ENCODE results near the gene FPR1.
"Not testable (repeated sequence)": the region's sequence is repeated elsewhere in the genome, so short reads cannot be mapped to it uniquely, and the experiment has no call there.

The FPR1 gene

GRCh38 chr19:51750400-51751094, 1.1 kb downstream of the FPR1 start:
- Histone ChIP-seq H3K36me3 (ENCODE audit: insufficient read depth, low read length) (no peaks in the 10 kb centered on the region), H3K27me3 (ENCODE audit: control insufficient read depth, insufficient read depth, low read length) (no peaks in the 10 kb centered on the region), H3K4me1 (ENCODE audit: control insufficient read depth, insufficient read depth, low read length) (peaks cover 5% of the 10 kb centered on the region), H3K4me2 (ENCODE audit: low read length) (peak overlapping the region; percentile 10), H3K4me3 (ENCODE audit: low read length) (no peak overlapping the region), H3K9ac (ENCODE audit: low read depth, low read length) (no peak overlapping the region), H3K9me3 (replicated peaks; ENCODE audit: low read length) (no peaks in the 10 kb centered on the region)

- Histone ChIP-seq H3K4me1 (ENCODE audit: control insufficient read depth, insufficient read depth, low read length) (peaks cover 5% of the 10 kb centered on the region), H3K36me3 (ENCODE audit: insufficient read depth, low read length) (no peaks in the 10 kb centered on the region), H3K27me3 (ENCODE audit: control insufficient read depth, insufficient read depth, low read length) (no peaks in the 10 kb centered on the region), H3K9me3 (replicated peaks; ENCODE audit: low read length) (no peaks in the 10 kb centered on the region), H3K9ac (ENCODE audit: low read depth, low read length) (no peak overlapping the region), H3K4me2 (ENCODE audit: low read length) (peak overlapping the region; percentile 10), H3K4me3 (ENCODE audit: low read length) (no peak overlapping the region)
Measured at GRCh38 chr19:51749979-51750378, 1.7 kb downstream of the FPR1 start.

- Histone ChIP-seq H3K4me2 (ENCODE audit: low read length) (no peak overlapping the region), H3K4me1 (ENCODE audit: control insufficient read depth, insufficient read depth, low read length) (peaks cover 4% of the 10 kb centered on the region), H3K9me3 (replicated peaks; ENCODE audit: low read length) (no peaks in the 10 kb centered on the region), H3K27me3 (ENCODE audit: control insufficient read depth, insufficient read depth, low read length) (no peaks in the 10 kb centered on the region), H3K4me3 (ENCODE audit: low read length) (no peak overlapping the region), H3K36me3 (ENCODE audit: insufficient read depth, low read length) (no peaks in the 10 kb centered on the region), H3K9ac (ENCODE audit: low read depth, low read length) (no peak overlapping the region)
Measured at GRCh38 chr19:51746731-51747130, 4.9 kb downstream of the FPR1 start.

DNA sequence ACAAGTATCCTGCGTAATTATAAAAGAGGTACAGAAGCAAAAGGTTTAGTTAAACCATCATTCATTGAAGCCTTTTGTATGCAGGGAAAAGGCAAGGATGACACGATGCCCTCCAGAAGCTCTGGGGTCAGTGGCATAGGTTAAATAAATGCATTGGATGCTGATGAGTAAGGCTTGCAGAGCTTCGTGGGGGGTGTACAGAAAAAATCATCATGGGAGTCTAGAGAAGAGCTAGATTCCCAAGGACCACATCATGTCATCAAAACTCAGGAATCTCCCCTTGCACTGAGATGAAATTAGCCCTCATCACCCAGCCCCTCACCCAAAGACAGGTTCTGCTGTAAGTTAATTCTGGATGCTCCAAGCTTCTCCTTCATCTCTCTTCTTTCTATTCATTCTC, 8.3 kb downstream of the FPR1 start:
- no peaks in the 10 kb centered on the region for H3K9me3 ChIP-seq (replicated peaks; ENCODE audit: low read length)
- no peaks in the 10 kb centered on the region for H3K27me3 ChIP-seq (ENCODE audit: control insufficient read depth, insufficient read depth, low read length)
- H3K36me3 ChIP-seq (ENCODE audit: insufficient read depth, low read length), result no peaks in the 10 kb centered on the region
- H3K4me2 ChIP-seq (ENCODE audit: low read length), result peak overlapping the region; percentile 68
- H3K9ac ChIP-seq (ENCODE audit: low read depth, low read length), result peak overlapping the region; percentile 54
- no peak overlapping the region for H3K4me3 ChIP-seq (ENCODE audit: low read length)
- peaks cover 10% of the 10 kb centered on the region for H3K4me1 ChIP-seq (ENCODE audit: control insufficient read depth, insufficient read depth, low read length)

DNA sequence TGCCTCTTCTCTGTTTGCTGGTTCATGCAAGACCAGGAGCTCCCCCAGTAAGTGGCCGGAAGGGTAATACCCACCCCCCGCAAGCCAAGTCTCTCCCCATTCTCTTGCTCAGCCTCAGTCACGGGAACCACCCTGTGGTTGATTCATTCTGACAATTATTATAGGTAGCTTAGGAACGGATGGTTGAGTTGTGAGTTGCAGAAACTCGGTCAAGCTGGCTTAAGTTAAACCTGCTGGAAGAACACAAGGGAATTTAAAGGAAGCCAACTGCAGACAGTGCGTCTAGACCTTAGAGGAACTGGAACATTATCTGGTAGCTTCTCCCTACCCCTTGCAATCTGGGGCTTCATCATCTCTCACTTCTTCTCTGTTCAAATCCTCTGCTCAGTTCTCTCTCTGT, 8.9 kb downstream of the FPR1 start:
- no peaks in the 10 kb centered on the region for H3K27me3 ChIP-seq (ENCODE audit: control insufficient read depth, insufficient read depth, low read length)
- H3K4me1 ChIP-seq (ENCODE audit: control insufficient read depth, insufficient read depth, low read length), result peaks cover 14% of the 10 kb centered on the region
- no peaks in the 10 kb centered on the region for H3K9me3 ChIP-seq (replicated peaks; ENCODE audit: low read length)
- peak overlapping the region; percentile 68 for H3K4me2 ChIP-seq (ENCODE audit: low read length)
- no peak overlapping the region for H3K4me3 ChIP-seq (ENCODE audit: low read length)
- H3K9ac ChIP-seq (ENCODE audit: low read depth, low read length), result peak overlapping the region; percentile 54
- H3K36me3 ChIP-seq (ENCODE audit: insufficient read depth, low read length), result no peaks in the 10 kb centered on the region

DNA sequence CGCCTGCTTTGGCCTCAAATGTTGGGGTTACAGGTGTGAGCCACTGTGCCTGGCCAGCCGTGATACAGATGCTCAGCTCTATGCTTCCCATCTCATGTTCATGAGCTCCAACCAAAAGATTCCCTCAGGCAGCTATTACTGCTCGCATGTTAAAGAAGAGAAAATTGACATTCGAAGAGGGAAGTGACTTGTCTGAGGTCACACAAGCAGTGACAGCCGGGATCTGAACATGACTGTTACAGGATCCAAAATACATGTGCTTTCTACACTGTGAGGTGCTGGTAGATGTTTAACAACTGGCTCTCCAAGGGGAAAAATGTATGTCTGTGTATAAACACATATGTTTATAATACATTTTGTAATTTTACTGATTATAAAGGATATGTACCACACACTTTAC, 11.3 kb downstream of the FPR1 start:
- H3K4me3 ChIP-seq (ENCODE audit: low read length), result no peak overlapping the region
- no peaks in the 10 kb centered on the region for H3K27me3 ChIP-seq (ENCODE audit: control insufficient read depth, insufficient read depth, low read length)
- no peak overlapping the region for H3K9ac ChIP-seq (ENCODE audit: low read depth, low read length)
- peaks cover 24% of the 10 kb centered on the region for H3K4me1 ChIP-seq (ENCODE audit: control insufficient read depth, insufficient read depth, low read length)
- no peaks in the 10 kb centered on the region for H3K36me3 ChIP-seq (ENCODE audit: insufficient read depth, low read length)
- no peaks in the 10 kb centered on the region for H3K9me3 ChIP-seq (replicated peaks; ENCODE audit: low read length)
- H3K4me2 ChIP-seq (ENCODE audit: low read length), result no peak overlapping the region

DNA sequence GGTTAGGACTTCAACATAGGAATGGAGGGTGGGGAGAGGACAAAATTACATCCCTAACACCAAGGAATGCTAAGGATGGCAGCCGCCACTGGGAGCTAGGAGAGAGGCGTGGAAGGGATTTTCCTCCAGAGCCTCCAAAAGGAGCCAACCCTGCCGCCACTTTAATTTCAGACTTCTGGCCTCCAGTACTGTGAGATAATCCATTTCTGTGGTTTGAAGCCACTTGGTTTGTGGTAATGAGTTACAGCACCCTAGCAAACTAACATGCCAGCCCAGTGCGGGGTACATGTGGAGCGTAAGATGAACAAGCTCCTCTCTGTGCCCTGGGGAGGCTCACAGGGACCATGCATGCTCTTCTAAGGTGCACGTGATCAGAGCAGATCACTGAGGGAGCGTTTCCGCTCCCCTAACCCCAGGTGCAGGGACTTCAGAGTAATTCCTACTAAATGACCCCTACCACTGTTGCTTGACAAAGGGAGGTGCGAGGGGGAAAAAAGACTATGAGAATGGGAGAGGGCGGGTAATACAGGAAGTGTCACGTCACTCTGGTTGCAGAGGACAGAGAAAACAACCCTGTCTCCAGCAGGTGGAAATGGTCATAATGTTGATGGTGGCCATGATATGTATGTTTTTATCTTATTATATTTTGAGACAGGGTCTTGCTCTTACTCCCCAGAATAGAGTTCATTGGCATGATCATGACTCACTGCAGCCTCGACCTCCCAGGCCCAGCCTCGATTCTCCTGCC, 12.0 kb downstream of the FPR1 start:
- Histone ChIP-seq H3K27me3 (ENCODE audit: control insufficient read depth, insufficient read depth, low read length) (no peaks in the 10 kb centered on the region), H3K4me1 (ENCODE audit: control insufficient read depth, insufficient read depth, low read length) (peaks cover 24% of the 10 kb centered on the region), H3K4me3 (ENCODE audit: low read length) (no peak overlapping the region), H3K9me3 (replicated peaks; ENCODE audit: low read length) (no peaks in the 10 kb centered on the region), H3K4me2 (ENCODE audit: low read length) (no peak overlapping the region), H3K36me3 (ENCODE audit: insufficient read depth, low read length) (no peaks in the 10 kb centered on the region), H3K9ac (ENCODE audit: low read depth, low read length) (no peak overlapping the region)

DNA sequence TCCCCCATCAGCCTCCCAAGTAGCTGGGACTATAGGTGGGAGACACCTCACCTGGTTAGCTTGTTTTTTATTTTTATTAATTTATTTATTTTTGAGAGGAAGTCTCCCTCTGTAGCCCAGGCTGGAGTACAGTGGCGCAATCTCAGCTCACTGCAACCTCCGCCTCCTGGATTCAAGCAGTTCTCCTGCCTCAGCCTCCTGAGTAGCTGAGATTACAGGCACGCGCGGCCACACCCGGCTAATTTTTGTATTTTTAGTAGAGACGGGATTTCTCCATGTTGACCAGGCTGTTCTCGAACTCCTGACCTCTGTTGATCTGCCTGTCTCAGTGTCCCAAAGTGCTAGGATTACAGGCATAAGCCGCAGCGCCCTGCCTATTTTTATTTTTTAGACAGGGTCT, 13.2 kb downstream of the FPR1 start:
- H3K4me1 ChIP-seq (ENCODE audit: control insufficient read depth, insufficient read depth, low read length), result peaks cover 24% of the 10 kb centered on the region
- H3K4me3 ChIP-seq (ENCODE audit: low read length); H3K36me3 ChIP-seq (ENCODE audit: insufficient read depth, low read length): not testable (repeated sequence)

DNA sequence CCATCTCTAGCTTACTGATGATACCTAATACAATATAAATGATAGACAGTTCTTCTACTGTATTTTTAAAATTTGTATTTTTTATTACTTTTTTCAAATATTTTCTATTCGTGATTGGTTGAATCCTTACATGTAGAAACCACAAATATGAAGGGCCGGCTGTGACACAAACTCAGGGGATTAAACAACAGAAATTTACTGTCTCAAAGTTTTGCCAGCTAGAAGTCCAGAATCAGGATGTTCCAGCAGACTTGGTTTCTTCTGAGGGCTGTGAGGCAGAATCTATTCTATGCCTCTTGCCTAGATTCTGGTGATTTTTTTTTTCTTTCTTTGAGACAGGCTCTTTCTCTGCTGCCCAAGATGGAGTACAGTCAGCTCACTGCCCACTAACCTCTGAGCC, 13.8 kb downstream of the FPR1 start:
- Histone ChIP-seq H3K4me2 (ENCODE audit: low read length) (no peak overlapping the region), H3K9me3 (replicated peaks; ENCODE audit: low read length) (no peaks in the 10 kb centered on the region), H3K4me3 (ENCODE audit: low read length) (no peak overlapping the region), H3K27me3 (ENCODE audit: control insufficient read depth, insufficient read depth, low read length) (no peaks in the 10 kb centered on the region), H3K36me3 (ENCODE audit: insufficient read depth, low read length) (no peaks in the 10 kb centered on the region), H3K4me1 (ENCODE audit: control insufficient read depth, insufficient read depth, low read length) (peaks cover 21% of the 10 kb centered on the region), H3K9ac (ENCODE audit: low read depth, low read length) (no peak overlapping the region)

More for the DNA sequence above, 13.2 kb downstream of the FPR1 start:
- not testable (repeated sequence) for H3K27me3 ChIP-seq (ENCODE audit: control insufficient read depth, insufficient read depth, low read length); H3K9me3 ChIP-seq (replicated peaks; ENCODE audit: low read length); H3K4me2 ChIP-seq (ENCODE audit: low read length); H3K9ac ChIP-seq (ENCODE audit: low read depth, low read length)

DNA sequence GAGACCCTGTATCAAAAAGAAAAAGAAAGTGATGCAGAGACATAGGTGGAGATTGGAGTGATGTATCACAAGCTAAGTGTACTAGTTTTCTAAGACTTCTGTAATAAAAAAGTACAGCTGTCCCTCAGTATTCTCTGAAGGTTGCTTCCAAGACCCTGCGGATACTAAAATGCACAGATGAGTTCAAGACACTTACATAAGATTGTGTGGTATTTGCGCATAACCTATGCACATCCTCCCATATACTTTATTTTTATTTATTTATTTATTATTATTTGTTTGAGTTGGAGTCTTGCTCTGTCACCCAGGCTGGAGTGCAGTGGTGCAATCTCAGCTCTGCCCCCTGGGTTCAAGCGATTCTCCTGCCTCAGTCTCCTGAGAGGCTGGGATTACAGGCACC, 14.3 kb downstream of the FPR1 start:
- Histone ChIP-seq H3K9me3 (replicated peaks; ENCODE audit: low read length) (no peaks in the 10 kb centered on the region), H3K27me3 (ENCODE audit: control insufficient read depth, insufficient read depth, low read length) (no peaks in the 10 kb centered on the region), H3K9ac (ENCODE audit: low read depth, low read length) (no peak overlapping the region), H3K4me2 (ENCODE audit: low read length) (no peak overlapping the region), H3K4me1 (ENCODE audit: control insufficient read depth, insufficient read depth, low read length) (peaks cover 21% of the 10 kb centered on the region), H3K36me3 (ENCODE audit: insufficient read depth, low read length) (no peaks in the 10 kb centered on the region), H3K4me3 (ENCODE audit: low read length) (no peak overlapping the region)

- Histone ChIP-seq H3K4me3 (ENCODE audit: low read length) (no peak overlapping the region), H3K9ac (ENCODE audit: low read depth, low read length) (peak overlapping the region; percentile 21), H3K4me1 (ENCODE audit: control insufficient read depth, insufficient read depth, low read length) (peaks cover 21% of the 10 kb centered on the region), H3K36me3 (ENCODE audit: insufficient read depth, low read length) (no peaks in the 10 kb centered on the region), H3K27me3 (ENCODE audit: control insufficient read depth, insufficient read depth, low read length) (no peaks in the 10 kb centered on the region), H3K9me3 (replicated peaks; ENCODE audit: low read length) (no peaks in the 10 kb centered on the region), H3K4me2 (ENCODE audit: low read length) (peak overlapping the region; percentile 20)
Measured at GRCh38 chr19:51735759-51736449, 15.8 kb downstream of the FPR1 start.

All from skeletal muscle satellite cell (primary cell).